Endothelial cell of umbilical vein (primary cell): ENCODE measurements around the gene ARSB.

Experiments
- EZH2 ChIP-seq: IDR thresholded peaks from 2 replicates; pipeline ENCODE4 v1.6.1; 2012; ENCODE audit warnings: borderline replicate concordance, low read depth, mild to moderate bottlenecking, moderate library complexity, low read length, inconsistent platforms; ENCODE audit not compliant: severe bottlenecking
- JUN ChIP-seq: IDR thresholded peaks from 2 replicates; pipeline ENCODE4 v1.6.1; 2011; ENCODE audit warnings: borderline replicate concordance, low read depth; ENCODE audit not compliant: insufficient read length, insufficient read depth
- MAX ChIP-seq: IDR thresholded peaks from 2 replicates; pipeline ENCODE4 v1.6.1; 2011; ENCODE audit not compliant: insufficient read depth, insufficient read length
- POLR2A ChIP-seq: IDR thresholded peaks from 2 replicates; pipeline ENCODE4 v1.6.1; 2012; ENCODE audit warnings: low read depth, mild to moderate bottlenecking, control low read depth, low read length
- POLR2AphosphoS5 ChIP-seq: IDR thresholded peaks from 2 replicates; pipeline ENCODE4 v1.6.1; 2012; ENCODE audit warnings: low read depth, mild to moderate bottlenecking, control low read depth, low read length, moderate library complexity; ENCODE audit not compliant: insufficient read depth
- TF ChIP-seq, protein P1 (sequence below), 2 donors: IDR thresholded peaks; 1 replicate in 1 of 2; 2 replicates in 1 of 2; pipeline ENCODE4 v1.5.1; 2011; ENCODE audit warnings: low read length in 2 of 2, mild to moderate bottlenecking in 2 of 2, moderate library complexity in 2 of 2, control low read depth in 1 of 2, inconsistent platforms in 1 of 2, low read depth in 1 of 2; ENCODE audit not compliant: insufficient read depth in 1 of 2; ENCODE audit errors: extremely low read depth in 1 of 2

GRCh38 chr5:79014631-79015030 lies 29.5 kb upstream of the ARSB start:
- TF ChIP-seq, protein P1, sequence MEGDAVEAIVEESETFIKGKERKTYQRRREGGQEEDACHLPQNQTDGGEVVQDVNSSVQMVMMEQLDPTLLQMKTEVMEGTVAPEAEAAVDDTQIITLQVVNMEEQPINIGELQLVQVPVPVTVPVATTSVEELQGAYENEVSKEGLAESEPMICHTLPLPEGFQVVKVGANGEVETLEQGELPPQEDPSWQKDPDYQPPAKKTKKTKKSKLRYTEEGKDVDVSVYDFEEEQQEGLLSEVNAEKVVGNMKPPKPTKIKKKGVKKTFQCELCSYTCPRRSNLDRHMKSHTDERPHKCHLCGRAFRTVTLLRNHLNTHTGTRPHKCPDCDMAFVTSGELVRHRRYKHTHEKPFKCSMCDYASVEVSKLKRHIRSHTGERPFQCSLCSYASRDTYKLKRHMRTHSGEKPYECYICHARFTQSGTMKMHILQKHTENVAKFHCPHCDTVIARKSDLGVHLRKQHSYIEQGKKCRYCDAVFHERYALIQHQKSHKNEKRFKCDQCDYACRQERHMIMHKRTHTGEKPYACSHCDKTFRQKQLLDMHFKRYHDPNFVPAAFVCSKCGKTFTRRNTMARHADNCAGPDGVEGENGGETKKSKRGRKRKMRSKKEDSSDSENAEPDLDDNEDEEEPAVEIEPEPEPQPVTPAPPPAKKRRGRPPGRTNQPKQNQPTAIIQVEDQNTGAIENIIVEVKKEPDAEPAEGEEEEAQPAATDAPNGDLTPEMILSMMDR (IDR thresholded peaks at IDR 0.05; ENCODE audit: extremely low read depth in 1 of 2, insufficient read depth in 1 of 2, low read depth in 1 of 2, low read length in 2 of 2) = no peak
- TF ChIP-seq POLR2AphosphoS5 (no peak), POLR2A (no peak), MAX (no peak), JUN (no peak), EZH2 (no peak)
